ENCODE data around the gene HOXB2.

The HOXB2 gene

DNA sequence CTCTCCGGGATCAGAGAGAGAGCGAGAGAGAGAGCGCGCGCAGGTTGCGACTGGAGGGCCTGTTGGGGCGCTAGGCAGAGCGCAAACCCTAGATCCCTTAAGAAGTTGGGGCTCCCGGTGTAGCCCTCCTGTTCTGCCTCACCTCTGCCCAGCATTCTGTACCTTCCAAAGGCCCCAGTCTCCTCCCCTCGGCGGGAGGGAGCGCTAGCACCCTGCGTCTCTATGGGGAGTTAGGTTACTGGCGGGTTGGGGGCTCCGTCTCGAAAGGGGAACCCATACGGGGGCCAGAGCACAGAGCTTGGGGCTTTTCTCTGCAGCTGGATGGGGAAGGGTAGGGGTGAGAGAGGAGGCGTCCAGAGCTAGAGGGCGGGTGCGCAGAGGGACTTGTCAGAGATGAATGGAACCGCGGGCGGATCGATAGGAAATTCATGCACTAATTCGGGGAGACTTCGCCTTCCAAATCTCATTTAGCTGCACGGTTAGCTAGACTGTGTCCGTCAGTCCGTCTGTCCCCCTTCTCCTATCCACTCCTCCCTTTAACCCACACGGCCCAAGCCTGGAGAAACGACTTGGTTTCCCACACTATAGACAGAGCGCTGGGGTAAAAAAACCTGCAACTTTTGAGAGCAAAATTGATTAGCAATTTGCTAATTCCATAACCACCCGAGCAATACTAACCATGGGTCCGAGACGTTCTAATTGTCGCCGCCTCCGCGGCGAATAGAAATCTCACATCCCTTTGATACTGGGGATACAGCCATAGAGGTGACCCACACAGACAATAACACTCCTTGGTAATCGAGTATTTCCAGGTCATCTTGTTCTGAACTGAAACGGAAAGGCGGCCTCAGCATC is 33.9 kb upstream of the HOXB2 start:
- no peak for DNase-seq

DNA sequence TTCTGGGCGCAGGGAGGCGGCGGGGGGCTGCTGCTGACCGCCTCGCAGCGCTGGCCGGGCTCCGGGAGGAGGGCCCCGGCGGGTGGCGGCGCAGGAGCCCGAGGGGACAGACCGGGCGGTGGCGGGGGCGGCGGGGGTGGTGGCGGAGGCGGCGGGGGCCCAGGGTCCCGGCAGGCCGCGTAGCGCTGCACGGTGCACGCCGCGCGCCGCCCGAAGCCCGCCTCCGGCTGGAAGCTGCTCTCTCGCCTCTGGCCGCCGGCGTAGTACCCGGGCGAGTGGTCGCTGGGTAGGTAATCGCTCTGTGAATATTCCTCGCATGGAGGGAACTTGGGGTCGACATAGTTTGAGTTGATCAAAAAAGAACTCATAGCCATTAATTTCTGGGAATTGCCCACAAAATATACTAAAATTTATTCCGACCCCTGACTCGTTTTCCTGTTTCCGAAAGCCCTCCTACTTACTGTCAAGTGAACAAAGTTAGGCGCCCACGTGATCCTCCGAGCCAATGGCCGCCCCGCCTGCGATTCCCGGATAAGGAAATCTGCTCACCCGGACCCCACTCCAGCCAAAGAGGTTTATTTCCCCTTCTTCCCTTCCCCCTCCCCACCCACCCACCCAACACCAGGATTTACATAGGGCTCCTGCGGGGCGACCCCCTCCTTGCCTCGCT is 33.2 kb upstream of the HOXB2 start, which contains the start of gene HOXB4:
HOXB4 (minus strand) TSS at position 405 of the 670 bp plus-strand sequence; CDS start at position 374, 31 bp downstream.
- DNase-seq = peak; percentile 75

DNA sequence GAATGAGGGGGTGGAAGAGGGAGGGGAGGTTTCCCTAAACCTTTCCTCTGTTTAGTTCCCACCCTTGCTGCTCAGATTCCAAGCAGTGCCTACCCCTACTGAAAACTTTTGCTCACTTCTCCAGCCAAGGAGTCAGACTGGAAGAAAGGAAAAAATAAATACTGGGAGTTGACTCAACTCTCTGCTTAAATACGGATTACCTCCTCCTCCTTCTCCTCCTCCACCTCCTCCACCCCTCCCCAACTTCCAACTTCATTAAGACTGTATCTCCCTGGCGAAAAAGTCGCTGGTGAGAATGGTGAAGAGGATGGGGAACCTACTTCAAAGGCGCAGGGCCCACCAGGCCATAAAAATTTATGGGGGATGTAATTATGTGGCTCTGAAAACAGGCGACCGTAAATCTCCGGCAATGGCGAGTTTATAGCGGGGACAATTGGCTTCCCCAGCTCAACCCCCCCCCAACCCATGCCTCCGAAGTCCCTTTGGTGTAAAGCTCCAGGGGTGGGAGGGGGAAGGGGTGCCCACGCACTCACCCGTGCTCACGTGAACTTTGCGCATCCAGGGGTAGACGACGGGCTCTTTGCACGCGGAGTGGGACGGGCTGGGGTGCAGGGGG is 32.5 kb upstream of the HOXB2 start:
- DNase-seq = no peak

DNA sequence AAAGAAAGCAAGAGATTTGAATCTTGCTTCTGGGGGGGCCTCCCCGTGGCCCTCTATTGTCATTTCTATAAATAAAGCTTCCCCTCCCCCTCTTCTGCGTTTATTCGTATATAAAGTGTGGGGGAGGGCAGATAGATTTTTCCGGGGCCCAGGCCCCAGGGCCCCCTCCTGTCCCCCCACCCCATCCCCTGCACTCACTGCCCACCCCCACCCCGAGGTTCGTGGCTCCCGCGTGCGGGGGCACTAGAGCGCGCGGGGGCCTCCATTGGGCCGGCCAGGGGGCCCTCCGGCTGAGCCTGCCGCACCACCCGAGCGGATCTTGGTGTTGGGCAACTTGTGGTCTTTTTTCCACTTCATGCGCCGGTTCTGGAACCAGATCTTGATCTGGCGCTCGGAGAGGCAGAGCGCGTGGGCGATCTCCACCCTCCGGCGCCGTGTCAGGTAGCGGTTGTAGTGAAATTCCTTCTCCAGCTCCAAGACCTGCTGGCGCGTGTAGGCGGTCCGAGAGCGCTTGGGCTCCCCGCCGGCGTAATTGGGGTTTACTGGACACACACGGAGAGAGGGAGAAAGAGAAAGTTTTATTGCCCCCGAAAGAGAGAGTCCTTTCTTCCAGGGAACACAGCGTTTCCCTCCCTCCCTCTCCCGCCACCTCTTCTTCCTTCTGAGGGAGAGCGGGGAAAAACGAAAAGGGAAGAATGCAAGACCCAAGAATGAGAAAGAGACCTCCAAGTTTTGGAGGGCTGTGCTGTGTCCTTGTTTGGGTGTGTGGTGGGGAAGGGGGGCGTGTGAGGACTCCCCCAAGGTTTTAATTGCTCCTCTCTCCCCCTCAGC is 31.8 kb upstream of the HOXB2 start:
- no peak for DNase-seq

DNA sequence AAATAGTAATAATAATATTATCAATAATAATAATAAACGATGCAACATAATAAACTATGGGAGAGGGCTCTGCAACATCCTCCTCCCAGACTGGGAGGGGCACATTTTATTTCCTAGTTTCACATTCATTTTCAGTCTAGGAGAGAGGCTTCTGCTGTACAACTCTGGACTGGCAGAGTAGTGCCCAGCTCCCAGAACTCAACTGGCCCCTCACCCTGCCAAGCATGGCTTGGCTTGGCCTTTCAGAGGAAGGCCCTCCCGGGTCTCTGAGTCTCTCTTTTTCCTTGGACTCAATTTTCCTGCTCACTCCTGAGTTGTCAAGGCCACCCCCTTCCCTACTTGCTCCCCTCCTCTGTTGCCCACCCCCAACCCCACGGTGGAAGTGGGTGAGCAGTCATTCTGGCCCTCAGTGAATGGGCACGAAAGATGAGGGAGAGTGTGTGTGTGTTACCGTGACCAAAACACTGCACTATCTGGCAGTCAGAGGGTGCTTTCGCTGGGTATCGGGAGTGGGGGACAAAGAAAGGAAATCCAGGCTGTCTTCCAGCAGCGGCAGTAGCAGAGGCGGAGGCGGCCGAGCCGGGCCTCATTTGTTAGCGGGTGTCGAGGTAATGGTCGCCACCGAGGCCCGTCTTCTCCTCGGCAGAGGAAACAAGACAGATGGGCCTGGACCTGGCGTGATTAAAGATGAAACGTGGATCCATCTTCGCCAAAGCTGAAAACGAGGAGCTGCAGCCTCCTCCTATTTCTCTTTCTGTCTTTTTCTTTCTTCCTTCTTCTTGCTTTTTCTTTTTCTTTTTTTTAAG is 31.0 kb upstream of the HOXB2 start:
- no peak for DNase-seq

DNA sequence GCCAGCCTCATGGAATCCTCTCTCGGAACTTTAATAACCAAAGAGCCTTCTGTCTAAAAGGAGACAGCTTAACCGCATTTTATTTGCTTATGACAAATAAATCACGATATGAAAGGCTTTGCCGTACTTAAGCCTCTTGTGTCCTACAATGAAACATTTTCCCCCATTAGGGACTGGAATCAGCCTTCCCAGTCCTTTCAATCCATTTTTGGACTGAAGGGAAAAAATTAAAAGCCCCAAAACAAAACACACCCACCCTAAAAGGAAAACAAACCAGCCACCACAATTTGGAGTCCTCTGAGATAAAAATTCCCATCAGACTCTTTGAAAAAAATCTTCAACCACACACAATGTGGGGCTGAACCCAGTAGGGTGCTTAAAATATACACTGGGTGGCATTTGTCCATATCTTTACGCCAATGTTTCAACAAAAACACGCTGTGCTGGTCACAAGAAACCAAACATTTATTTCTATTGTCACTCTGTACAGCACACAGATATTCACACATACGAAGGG is 30.2 kb upstream of the HOXB2 start:
- DNase-seq = no peak

DNA sequence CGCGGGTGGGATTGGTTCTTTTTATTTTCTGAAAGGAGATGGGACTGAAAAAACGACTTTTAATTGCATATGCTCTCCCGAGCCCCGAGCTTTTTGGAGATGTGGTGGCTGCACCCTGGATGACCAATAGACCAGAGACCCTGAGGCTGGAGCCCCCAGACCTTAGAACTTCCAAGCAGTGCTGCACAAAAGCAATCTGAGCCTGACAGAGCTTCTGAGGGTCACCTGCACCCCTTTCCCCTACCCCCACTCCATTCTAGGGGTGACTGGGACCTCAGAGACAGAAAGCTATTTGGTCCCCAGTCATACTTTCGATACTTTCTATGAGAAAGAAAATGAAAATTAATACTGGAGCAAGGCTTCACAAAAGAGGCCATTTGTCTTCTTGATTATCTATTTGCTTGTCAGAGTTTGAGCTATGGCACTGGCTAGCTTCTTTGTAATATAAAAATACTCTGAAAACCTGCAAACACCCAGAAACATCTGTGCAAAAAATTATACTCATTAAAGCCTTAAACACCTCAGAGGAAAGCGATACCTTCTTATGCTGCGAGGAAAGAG is 29.7 kb upstream of the HOXB2 start:
- no peak for DNase-seq

DNA sequence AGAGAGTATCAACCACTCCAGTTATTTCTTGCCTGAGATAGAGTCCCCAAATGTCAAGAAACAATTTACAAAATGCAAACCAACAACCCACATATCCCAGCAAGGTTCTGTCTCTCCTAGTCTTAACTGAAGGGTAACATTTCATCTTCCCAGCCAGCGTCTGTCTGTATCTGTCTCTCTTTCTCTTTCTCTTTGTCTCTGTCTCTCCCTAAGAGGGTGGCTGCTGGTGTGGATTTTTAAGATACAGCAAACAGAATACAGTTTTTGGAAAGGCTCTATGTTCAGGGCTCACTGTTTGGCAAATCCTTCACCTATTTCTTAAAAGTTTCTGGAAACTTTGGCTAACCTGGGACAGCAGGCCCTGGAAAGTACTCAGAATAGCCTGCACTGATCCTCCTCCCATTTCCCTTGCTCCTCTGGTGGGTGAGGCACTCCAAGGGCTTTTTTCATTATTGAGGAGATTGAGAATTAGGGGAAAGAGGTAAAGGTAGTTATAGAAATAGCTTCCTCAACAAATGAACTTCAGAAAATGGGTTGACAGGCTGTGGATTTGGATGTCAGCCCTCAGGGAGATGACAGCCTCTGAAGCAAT is 27.0 kb upstream of the HOXB2 start:
- no peak for DNase-seq

DNA sequence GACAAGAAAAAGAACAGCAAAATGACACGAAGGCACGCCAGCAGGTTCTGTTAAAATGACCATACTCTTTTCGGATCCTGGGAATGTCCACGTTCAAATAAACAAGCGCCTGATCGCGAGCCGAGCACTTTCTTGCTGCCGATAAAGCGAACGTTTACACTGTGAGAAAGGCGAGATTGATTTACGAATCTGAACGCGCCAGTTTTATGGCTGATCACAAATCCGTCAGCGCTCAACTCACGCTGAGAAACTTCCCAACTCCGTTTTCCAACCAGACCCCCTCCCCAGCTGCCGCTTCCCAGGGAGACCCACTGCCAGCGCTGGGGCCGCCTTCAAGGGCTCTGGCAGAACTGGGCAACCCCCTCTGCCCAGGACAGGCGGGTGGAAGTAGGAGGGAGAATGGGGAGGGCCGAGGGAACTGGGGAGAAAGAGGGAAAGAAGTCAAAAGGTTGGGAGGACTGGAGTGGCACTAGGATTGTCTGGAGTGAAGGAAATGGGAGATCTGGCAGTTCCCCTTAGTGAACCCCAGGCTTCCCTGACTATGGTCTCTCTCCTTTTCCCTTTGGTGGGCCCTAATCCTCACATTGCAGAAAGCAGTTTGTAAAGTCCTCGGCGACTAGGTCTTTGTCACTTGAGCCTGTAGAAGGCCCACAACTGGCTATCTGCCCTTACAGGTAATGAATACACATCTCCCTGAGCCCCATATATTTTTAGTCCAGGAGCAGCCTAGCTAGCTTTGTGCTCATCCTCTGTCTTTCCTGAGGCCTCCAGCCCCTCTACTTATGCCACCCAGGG is 26.3 kb upstream of the HOXB2 start:
- DNase-seq = no peak

DNA sequence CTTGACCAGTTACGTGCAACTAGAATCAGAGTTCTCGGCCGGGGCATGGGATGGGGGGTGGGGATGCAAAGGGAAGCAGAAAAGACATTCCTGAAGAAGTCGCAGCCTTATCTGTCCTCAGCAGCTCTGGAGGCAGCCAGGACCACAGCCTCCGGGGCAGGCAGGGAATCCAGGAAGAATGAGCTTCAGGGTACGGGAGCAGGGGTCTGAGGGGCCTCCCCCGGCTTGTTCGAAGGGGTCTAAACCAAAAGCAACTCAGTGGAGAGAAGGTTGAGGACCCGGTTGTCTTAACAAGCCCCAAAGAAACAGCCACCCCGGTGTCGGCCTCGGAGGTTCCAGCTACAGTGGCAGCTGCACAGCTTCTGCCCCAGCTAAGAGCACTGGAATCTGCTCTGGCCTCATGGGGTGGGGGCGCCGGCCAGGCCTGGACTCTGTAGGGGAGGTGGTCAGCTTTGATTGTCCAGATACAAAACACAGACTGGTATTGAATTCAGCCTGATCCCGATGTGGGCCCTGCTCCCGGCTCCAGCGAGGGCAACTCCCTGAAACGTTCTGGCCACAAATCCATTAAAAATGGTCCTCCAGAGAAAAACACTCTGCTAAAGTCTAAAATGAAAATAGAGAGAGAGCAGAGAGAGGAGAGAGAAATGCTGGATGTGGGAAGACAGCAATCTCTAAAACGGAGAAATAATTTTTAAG is 25.6 kb upstream of the HOXB2 start:
- no peak for DNase-seq

DNA sequence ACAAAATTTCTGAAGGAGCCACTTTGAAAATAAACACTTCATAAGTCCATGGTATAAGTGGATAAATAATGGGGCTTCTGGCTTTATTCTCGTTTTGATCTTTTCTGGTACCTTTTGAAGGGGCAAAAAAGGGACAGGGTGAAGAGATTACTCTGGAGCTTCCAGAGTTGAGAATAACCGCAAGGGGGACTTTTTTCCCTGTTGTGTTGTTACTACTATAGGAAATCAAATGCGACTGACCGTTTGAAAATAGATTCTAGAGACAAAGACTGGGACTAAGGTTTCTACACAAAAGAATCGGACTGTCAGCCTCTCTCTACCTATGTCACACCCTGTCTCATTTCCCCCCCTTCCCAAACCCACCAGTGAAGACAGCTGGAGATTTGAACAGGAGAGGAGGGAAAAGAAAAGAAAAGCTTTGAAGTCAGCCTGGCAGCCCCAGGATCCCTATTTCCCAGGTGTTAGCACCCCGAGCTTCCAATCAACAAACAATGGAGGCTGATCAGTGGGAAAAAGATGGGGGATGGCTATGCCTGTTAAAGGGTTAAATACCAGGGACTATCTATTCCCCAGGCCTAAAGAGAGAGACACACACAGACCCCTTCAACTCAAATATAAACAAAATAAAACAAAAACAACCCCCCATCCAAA is 24.9 kb upstream of the HOXB2 start:
- DNase-seq = no peak

DNA sequence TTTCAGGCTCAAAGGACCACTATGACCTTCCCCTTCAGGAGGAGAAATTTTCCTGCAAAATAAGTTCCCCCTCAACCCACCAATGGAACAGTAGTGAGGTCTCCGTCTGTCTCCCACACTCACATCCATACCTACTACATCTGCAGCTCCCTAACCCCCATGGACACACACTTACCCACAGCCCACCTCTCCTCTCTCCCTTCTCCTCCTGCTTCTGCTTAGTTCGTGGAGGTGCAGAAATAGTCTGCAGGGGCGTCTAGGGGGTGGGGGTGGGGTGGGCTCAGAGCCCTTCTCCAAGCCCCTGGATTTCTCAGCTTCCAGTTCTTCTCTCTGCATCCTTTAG is 24.3 kb upstream of the HOXB2 start:
- DNase-seq = no peak

DNA sequence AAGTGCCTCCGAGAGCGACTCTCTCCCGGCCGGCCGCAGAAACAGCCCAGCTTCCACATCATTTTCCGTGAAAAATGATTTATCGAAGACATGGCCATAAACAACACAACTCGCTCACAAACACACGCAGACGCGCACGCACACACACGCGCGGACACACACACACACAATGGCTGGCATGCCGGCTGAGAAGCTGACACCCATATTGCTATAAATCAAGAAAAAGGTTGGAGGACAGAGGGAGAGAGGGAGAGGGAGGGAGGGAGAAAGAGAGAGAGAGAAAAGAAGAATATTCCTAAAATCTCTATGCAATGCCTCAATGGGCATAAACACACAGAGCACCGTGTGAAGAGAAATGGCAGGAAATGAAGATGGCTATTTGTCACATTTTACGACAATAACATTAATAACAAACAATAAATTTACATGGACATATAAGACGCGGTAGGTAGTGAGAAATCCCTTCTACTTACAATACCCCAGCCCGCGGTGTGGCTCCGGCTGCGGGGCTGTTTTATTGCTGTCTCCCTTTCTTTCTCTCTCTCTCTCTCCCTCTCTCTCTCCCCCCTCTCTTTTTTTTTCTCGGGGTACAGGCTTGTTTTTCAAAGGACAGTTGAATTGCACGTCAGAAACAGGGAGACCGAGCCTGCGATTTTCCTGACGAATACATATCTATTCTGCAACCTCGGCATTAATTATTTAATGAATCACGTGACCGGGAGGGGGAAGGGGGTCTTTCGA is 23.8 kb upstream of the HOXB2 start:
- DNase-seq = no peak

DNA sequence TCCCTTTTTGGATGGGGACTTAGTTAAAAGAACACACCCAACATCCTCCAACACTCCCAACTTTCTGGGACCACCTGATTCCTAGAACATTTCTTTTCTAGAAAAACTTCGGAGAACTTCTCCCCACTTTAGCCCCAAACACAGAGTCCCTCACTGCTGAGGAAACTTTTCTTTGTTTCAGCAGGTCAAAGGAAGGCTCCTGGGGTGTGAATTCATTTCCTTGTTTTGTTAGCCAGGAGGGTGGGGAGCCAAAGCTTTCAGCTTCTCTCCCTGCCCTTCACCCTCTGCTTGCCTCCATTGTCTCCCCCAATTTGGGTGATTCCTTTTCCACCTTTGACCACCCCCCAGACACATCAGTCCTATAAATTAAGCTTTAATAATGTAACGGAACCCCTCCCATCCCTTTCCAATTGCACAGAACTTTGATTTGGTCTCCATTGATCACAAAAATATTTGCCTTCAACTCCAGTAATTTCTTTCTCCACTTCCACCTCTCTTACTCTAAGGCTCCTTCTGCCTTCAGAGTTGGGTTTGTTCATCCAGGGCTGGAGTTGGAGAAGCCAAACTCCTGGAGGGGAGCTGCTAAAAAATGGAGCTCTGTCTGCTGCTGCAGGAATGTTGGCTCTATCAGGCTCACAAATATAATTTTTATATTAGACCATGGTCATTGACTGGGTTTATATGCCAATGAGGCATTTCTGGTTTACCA is 22.9 kb upstream of the HOXB2 start:
- DNase-seq = no peak

DNA sequence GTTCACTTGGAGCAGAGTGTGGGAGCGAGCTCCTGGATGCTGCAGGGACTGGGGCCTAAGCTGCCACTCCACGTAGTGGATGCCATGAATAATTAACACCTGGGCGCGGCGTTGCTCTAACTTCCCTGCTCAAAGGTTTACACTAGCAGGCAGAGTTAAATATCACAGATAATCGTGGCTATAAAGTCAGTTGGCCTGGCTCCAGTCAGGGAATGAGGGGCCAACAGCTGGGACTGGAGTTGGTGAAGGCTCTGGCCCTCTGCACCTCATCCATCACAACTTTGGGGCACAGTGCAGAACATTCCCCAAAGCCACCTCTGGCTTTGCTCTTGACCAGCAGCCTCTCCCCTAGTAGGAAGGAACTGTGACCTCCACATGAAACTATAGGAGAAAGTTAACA is 22.3 kb upstream of the HOXB2 start:
- DNase-seq = no peak

DNA sequence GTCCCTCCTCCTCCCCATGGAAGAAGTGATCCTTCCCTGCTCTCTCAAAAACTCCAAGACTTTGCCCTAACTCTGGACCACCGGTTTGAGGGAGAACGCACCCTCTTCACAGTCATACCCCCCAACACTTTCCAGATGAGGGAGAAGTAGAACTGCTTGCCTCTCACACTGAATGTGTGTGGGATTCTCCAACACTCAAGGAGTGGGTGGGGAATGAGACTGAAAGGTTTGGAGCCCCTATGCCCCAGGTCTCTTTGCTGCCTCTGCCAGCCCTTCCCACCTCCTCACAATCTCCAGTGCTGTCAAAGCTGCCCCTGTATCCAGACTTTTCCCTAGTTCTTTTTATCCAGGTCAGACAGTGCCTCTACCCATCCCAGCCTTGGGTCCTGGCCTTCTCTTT is 21.8 kb upstream of the HOXB2 start:
- DNase-seq = no peak

DNA sequence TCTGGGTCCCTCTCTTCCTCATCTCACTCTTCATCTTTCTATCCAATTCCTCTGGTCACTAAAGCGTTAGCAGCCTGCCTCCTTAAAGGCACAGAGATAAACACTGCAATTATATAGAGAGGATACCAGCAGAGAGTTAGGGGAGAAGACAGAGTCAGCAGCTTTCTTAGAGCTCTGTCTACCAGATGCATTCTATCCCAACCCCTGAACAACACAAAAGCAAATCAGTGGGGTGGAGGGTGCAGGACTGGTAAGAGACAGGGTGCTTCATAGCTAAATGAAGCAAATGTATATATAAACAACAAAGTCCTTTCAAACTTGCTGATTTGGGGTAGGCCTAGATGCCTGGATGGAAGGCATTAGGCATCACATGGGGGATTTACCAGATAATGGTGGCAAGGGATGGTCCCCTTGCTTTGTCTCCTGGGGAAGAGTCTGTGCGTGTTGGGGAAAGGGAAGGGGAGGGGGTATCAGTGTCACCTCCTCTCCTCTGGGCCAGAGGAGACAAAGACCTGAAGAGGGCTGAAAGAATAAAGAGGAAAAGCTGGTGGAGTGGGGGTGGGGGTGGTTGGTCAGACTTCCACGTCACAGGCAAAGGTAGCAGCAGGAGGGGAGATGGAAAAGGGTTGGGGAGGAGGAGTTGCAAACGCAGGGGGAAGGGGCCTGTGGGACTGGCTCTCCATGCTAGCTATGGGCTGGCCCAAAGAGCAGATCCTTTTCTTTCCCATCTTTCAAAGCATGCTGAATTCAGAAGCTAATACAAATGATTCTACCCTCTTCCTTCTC is 21.2 kb upstream of the HOXB2 start:
- DNase-seq = no peak

Data from stimulated activated CD4-positive, alpha-beta T cell treated with anti-CD3 and anti-CD28 coated beads, Interleukin-4, amount 100 ng/mL, for 24 hours (primary cell).